GM11168 (cell line): ENCODE results near the gene CR1L.
"Not testable (repeated sequence)": the region's sequence is repeated elsewhere in the genome, so short reads cannot be mapped to it uniquely, and the experiment has no call there.

Experiments
- in situ Hi-C: fragments of 300-500 bp; cut with MboI; formaldehyde crosslinking; loops from one replicate; pipeline ENCODE4 v1.12.0; 2022; ENCODE audit warnings: low sequenced_read_pairs; ENCODE audit not compliant: unreplicated experiment

The CR1L gene

DNA sequence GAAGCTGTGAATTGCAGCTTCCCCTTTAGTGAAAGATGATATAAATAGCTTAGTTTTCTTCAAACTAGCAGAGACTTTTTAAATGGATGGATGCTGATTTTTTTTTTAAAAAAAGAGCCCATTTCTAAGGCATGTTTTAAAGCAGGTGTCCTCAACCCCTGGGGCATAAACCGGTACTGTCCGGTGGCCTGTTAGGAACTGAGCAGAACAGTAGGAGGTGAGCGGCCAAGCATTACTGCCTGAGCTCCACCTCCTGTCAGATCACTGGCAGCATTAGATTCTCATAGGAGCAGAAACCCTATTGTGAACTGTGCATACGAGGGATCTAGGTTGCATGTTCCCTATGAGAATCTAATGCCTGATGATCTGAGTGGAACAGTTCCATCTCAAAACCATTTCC lies 31.2 kb downstream of the CR1L start:
- in situ Hi-C loops, result no loop called here

DNA sequence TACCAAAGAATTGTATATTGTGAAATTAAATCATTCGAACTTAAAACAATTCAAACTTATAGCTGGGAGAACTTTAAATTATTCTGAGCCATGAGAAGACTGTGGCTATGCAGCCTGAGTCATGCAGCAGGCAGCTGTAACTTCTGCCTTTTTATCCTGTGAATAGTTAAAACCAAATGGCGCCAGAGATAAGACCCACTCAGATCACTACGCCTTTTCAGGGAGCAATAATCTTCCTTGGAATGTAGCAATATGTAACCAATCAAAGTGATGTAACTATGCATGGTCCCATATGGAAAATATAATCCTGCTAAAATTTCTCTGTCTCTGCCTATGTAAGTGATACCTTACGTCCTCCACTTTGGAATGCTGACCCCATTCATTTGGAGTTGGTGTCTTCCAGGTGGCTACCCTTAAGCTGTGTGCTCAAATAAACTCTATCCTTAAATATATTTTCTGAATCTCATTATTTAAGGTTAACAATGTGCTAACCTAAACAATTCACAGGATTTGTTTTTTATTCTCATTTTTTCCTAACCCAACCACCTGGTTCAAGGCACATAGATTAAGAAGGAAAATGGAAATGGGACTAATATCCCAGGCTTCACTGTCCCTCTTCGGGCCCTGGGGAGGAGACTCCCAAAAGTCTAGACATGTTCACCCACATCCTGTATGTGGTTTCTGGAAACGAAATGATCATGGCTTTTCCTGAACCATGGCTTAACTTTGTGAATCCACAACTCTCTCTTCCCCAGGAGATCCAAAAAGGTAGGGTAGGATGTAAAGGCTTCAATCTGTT lies 35.9 kb downstream of the CR1L start:
- in situ Hi-C loops, result not testable (repeated sequence)

DNA sequence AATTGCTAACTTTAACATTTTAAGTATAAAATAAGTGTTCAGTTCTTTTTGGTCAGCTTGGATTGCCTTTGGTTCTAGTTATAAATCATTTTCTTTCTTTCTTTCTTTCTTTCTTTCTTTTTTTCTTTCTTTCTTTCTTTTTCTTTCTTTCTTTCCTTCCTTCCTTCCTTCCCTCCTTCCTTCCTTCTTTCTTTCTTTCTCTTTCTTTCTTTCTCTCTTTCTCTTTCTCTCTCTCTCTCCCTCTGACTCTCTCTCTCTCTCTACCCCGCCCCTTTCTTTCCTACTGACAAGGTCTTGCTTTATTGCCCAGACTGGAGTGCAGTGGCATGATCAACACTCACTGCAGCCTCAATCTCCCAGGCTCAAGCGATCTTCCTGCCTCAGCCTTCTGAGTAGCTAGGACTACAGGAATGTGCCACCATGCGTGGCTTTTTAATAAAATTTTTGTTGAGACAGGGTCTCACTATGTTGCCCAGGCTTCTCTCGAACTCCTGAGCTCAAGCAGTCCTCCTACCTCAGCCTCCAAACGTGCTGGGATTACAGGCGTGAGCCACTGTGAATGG lies 38.0 kb downstream of the CR1L start:
- in situ Hi-C loops, result not testable (repeated sequence)

DNA sequence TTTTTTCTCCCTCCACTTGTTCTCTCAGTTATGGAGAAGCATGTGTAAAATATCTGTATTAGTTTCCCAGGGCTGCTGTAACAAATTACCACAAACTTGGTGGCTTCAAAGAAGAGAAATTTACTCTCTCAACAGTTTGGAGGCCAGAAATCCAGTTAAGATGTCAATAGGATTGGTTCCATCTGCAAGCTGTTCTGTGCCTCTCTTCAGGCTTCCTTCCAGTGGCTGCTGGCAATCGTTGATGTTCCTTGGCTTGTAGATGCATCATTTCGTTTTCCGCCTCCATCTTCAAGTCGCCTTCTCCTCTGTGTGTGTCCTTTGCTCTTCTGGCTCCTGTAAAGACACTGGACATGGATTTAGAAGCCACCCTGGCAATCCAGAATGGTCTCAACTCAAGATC lies 45.6 kb downstream of the CR1L start:
- in situ Hi-C loops, result not testable (repeated sequence)

DNA sequence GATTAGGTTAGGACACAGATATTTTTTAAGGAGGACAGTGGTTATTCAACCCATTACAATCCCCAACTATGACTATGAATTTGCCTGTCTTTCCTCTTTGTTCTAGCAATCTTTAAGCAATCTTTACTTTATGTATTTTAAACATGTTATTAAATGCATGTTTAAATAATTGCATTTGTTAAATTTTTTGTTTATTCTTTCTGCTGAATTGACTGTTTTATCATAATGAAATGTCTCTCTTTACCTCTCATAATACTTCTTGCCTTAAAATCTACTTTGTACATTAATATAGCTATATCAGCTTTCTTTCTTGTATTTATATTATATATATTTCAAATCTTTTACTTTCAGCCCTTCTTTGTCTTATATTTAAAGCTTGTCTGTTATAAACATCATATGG lies 46.1 kb downstream of the CR1L start:
- in situ Hi-C loops, result no loop called here

DNA sequence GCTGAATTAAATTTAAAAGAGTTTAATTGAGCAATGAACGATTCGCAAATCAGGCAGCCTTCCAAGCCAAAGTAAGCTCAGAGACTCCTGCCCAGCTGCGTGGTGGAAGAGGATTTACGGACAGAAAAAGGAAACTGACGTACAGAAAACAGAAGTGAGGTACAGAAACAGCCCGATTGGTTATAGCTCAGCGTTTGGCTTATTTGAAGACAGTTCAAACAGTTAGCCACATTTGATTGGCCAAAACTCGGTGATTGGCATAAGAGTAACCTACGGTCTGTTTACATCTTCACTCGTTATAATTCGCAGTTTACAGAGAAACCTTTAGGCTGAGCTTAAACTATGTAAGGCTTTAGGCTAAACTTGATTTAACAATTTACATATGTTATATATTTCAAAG lies 46.9 kb downstream of the CR1L start:
- in situ Hi-C loops, result no loop called here

DNA sequence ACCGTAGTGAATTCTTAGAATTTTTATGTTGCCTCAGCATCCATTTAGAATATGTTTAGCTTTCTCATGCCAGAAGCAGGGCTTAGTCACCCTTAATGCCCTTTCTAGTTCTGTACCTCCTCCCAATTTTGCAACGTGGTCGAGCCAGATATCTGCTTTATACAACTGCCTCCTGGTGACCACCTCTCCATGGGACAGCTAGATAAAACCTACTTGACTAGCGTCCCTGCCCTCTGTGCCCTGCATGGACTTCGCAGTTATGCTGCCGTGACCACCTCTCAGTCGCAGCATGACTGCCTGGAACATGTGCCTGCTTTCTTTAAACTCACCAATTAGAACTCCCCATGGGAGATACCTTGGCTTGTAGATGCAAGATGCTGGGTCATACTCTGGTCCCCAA lies 47.4 kb downstream of the CR1L start:
- in situ Hi-C loops, result not testable (repeated sequence)

DNA sequence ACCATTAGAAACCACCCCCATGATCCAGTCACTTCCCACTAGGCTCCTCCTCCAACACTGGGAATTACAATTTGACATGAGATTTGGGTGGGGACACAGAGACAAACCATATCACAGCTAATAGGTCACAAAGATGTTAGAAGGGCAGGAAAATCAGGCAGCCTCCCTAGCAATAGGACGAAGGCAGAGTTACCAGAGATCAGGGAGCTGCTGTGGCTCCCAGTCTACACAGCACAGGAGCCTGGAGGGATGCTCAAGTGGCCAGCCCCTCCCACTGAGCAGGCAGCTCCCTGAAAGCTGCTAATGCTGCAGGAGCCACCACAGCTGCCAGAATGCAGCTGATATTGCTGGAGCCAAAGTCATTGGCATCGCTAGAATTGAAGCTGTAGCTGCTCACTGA lies 51.0 kb downstream of the CR1L start:
- in situ Hi-C loops, result no loop called here

DNA sequence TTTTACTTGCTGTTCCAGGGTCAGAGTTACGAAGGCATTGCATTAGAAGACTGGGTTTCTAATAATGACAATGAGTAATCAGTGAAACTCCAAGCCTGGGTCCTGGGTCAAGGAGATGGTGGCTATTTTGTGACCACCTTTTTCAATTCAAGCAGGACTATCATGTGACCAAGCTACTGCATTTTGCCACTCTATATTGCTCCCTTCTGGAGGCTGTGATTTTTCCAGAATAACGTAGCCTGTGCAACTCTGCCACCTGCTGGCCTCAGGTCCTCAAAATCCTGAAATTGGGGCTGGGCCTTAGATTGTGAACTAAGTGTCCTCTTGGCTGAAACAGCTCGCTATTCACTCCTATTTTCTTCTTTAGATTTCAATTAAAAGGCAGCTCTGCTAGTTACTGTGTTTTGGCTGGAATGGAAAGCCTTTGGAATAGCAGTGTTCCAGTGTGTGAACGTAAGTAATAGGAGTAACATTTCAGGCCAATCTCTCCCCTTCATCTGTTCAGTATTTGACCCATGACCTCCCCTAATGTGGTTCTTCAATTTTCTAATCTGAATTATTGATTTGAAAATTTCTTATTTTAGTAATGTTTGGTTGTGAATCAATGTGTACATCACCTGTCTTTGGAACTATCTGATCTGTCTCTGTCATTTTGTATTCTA lies 54.0 kb downstream of the CR1L start:
- in situ Hi-C loops, result no loop called here

DNA sequence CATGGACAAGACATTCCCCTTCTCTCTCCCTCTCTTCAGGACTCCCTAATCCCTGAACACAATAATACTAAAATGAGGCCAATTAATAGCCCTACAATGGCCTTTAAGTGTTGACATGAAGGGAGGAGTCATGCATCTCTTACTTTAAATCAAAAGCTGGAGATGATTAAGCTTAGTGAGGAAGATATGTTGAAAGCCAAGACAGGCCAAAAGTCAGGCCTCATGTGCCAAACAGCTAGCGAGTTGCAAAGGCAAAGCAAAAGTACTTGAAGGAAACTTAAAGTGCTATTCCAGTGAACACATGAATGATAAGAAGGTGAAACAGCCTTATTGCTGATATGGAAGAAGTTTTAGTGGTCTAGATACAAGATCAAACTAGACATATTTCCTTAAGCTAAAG lies 57.4 kb downstream of the CR1L start:
- in situ Hi-C loops, result no loop called here

DNA sequence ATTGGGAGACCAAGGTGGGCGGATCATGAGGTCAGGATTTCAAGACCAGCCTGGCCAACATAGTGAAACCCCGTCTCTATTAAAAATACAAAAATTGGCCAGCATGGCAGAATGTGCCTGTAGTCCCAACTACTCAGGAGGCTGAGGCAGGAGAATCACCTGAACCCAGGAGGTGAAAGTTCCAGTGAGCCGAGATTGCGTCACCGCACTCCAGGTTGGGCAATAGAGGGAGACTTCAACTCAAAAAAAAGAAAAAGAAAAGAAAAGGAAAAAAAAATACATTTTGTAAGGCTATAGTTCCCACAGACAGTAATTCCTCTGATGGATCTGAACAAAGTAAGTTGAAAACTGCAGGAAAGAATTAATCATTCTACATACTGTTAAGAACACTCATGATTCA lies 58.8 kb downstream of the CR1L start:
- in situ Hi-C loops, result no loop called here

DNA sequence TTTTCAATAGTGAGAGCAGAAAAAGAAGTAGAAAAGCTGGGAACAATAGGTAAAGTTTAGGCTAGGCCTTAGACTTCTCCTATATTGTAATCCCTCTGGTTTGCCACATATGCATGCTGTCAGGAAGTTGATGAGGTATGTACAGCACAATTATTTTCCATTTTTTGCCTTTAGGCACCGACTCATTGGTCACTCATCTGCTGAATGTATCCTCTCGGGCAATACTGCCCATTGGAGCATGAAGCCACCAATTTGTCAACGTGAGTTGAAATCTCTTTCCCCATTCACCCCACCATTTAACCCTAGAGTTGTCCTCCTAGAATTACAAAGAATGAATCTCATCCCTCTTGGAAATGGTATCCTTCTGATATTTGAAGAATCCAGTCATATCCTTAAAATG lies 63.1 kb downstream of the CR1L start:
- in situ Hi-C loops, result not testable (repeated sequence)

DNA sequence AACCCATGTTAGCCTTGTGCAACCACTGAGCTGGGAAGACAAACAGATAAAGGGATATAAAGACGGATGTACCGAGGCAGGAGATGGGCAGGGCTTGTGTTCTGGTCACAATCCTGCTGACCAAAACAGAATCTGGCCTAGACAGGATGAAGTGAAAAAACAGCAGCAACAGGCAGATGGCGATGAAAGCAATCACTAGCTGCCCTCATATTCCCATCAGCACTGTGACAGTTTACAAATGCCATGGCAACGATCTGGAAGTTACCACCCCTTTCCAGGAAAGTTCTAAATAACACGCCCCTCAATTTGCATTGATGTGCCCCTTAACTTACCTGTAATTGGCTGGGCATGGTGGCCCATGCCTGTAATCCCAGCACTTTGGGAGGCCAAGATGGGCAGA lies 66.4 kb downstream of the CR1L start:
- in situ Hi-C loops, result no loop called here

DNA sequence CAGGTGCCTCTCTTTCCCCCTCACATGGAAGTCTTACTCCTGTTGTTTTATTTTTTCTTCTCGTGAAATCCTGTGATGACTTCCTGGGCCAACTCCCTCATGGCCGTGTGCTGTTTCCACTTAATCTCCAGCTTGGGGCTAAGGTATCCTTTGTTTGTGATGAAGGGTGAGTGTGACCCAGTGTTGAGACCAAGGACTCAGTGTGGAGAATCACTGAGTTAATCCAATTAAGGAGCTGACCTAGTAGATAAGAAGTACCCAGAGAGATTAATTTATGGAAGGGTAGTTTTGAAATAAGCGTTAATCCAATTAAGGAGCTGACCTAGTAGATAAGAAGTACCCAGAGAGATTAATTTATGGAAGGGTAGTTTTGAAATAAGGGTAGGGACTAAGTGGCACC lies 67.8 kb downstream of the CR1L start:
- in situ Hi-C loops, result not testable (repeated sequence)

DNA sequence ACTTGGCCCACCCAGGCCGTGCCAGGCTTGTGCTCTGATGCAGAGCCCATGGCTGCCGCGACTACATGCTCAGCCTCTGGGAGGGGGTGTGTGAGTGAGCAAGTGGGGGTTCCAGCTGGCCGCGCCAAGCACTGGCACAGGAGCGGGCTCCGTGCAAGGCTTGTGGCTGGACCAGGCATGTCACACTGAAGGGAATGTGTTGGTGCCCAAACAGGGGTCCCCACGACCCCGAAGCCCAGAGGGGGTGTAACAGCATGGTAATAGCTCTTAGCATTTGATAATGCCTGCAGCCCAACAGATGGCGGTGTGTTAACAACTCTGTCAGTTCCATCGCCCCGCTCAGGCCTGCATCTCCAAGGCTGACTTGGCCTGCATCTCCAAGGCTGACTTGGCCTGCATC lies 68.6 kb downstream of the CR1L start:
- in situ Hi-C loops, result no loop called here

DNA sequence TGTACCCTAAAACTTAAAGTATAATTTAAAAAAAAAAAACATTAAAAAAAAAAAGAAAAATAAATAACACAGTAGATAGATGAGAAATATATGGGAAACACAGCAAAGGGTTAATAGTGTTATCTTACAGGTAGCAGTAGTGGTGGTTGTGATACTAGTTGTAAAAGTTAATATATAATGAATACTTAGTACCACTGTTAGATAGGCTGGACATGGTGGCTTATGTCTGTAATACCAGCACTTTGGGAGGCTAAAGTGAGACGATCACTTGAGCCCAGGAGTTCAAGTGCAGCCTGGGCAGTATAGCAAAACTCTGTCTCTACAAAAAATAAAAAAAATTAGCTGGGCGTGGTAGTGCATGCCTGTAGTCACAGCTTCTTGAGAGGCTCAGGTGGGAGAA lies 74.3 kb downstream of the CR1L start:
- in situ Hi-C loops, result no loop called here

DNA sequence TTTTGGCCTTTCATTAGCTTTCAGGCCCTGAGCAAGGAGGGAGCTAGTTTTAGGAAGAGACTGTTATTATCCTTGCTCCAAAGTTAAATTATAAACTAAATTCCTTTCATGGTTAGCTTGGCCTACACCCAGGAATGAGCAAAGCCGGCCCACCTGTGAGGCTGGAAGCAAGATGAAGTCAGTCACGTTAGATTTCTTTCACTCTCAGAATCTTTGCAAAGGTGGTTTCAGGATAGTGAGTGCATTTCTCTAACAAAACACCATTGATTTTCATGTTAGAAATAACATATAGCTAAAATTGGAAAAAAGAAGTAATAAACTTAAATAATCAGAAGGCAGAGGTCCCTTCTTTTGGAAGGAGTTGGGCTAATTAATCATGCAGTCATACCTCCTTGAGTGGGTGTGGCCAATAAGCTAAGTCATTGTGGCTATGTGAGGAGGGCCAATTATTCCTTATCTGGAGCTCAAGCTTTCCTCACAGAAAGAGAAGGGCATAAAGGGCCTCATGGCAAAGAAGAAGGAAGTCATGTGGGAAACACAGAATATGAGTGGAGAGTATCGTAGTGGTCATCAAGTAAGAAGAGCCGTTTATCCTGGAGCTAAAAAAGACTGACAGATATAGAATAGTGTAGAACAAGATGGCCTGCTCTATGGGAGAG lies 83.4 kb downstream of the CR1L start:
- in situ Hi-C loops, result not testable (repeated sequence)

DNA sequence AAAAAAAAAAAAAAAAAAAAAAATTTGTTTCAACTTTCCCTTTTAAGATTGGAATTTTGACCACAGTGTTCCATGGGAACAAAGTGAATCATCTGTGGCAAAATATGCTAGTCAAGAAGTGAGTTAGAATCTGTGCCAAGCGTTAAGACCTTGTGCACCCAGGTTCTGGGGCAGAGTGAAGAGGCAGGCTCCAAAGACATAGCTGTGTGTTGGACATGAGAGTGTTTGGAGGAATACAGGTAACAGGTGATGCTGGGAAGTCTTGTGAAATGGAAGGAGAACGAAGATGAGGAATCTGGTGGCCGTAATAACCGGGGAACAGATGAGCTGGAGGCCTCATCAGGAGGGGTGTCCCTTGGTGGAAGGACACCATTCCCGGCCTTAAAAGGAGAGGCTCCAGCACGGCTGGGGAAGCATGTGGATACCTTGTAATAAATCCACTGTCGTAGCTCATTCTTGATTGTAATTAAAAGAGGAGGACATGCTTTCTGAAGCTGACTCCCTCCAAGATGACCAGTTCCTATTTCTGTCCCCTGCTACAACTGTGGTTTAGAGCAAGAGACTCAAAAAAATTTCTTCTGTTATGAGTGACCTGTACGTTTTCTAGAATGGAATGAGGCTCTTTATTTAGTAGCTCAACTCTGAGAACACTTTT lies 92.7 kb downstream of the CR1L start:
- in situ Hi-C loops, result not testable (repeated sequence)

DNA sequence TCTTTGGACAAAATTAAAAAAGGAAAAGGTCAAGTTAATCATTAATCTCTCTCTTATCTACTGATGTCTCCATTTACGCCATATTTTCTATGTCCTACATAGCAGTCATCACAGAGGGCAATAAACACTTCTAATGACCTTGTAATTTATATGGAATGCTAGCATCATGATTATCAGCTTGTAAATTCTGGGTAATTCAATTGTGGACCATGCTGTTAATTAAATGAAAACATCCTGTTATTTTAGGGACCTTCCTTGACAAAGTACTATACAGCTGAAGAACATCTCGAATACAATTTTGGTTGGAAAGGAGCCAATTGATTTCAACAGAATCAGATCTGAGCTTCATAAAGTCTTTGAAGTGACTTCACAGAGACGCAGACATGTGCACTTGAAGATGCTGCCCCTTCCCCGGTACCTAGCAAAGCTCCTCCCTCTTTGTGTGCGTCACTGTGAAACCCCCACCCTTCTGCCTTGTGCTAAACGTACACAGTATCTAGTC lies 93.3 kb downstream of the CR1L start:
- in situ Hi-C loops, result not testable (repeated sequence)

DNA sequence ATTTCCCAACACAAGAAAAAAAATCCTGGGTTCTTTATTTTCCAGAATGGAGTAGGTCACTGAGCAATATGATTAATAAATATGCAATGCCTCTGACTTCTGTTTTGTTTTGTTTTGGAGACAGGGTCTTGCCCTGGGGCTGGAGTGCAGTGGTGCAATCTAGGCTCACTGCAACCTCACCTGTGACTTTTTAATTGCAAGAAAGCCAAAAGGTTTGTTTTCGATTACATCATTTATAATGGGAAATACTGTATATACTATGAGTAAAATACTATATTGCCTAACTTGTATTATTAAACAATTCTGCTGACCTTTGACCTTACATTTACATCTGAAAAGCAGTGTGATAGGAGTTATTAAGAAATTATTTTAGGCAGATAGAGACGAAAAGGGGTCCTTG lies 95.3 kb downstream of the CR1L start:
- in situ Hi-C loops, result no loop called here
